ENCODE measurements around the gene KSR1.
"Not testable (repeated sequence)": the region's sequence is repeated elsewhere in the genome, so short reads cannot be mapped to it uniquely, and the experiment has no call there.

- TF ChIP-seq JUND (IDR thresholded peaks at IDR 0.05); CTCF (IDR thresholded peaks at IDR 0.05); TAF1 (IDR thresholded peaks at IDR 0.05; ENCODE audit: borderline replicate concordance, low read depth, low read length); CHD2 (IDR thresholded peaks at IDR 0.05; ENCODE audit: low read length, partially characterized antibody): not testable (repeated sequence)
Measured at GRCh38 chr17:27435431-27436070, 20.7 kb upstream of the KSR1 start.
